ENCODE measurements around the gene MAL.

- TF ChIP-seq, protein P1, sequence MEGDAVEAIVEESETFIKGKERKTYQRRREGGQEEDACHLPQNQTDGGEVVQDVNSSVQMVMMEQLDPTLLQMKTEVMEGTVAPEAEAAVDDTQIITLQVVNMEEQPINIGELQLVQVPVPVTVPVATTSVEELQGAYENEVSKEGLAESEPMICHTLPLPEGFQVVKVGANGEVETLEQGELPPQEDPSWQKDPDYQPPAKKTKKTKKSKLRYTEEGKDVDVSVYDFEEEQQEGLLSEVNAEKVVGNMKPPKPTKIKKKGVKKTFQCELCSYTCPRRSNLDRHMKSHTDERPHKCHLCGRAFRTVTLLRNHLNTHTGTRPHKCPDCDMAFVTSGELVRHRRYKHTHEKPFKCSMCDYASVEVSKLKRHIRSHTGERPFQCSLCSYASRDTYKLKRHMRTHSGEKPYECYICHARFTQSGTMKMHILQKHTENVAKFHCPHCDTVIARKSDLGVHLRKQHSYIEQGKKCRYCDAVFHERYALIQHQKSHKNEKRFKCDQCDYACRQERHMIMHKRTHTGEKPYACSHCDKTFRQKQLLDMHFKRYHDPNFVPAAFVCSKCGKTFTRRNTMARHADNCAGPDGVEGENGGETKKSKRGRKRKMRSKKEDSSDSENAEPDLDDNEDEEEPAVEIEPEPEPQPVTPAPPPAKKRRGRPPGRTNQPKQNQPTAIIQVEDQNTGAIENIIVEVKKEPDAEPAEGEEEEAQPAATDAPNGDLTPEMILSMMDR (IDR thresholded peaks at IDR 0.05) = no peak
- TF ChIP-seq POLR2A (IDR thresholded peaks at IDR 0.05) (no peak), POLR2AphosphoS5 (IDR thresholded peaks at IDR 0.05) (no peak)
Measured at GRCh38 chr2:95034818-95035217, 9.3 kb downstream of the MAL start.

Data from prostate gland (tissue), 2 donors.